H1 (cell line): ENCODE results near the gene FITM1. TPM values are rescaled to one million over a fixed set of nuclear protein-coding genes. Genes with fewer than 3 reads are reported as not detected.

ENCODE experiments used
- CTCF ChIA-PET: fragments of 300-600 bp; sonication (Branson Sonifier 250); formaldehyde crosslinking; loops from one replicate; lab custom pipeline; 2021; ENCODE audit not compliant: partially characterized antibody; lab: Charles Lee
- POLR2A ChIA-PET: fragments of 300-600 bp; sonication (Branson Sonifier 250); formaldehyde crosslinking; loops from one replicate; lab custom pipeline; 2021; ENCODE audit warnings: inconsistent platforms; ENCODE audit not compliant: partially characterized antibody; lab: Charles Lee
- DNase-seq, 2 experiments: peaks; one replicate each; pipeline versions ENCODE4 v3.0.0 to v3.0.0-alpha.2; 2010 to 2022; ENCODE audit warnings: low spot score in 2 of 2, low read depth in 1 of 2, mixed read lengths in 1 of 2
- FAIRE-seq: peaks from 2 replicates; lab custom pipeline; 2011; peaks lifted over from hg19 to GRCh38; lab: Jason Lieb, UNC
- H2AFZ ChIP-seq: 2 replicates; pipeline ENCODE4 v1.8.1; 2012; ENCODE audit warnings: low read length, inconsistent platforms
- H2AK5ac ChIP-seq: 2 replicates; pipeline ENCODE4 v1.6.1; 2013; ENCODE audit warnings: low read depth, low read length
- H2BK120ac ChIP-seq: replicated peaks from 2 replicates; pipeline ENCODE3; 2013; ENCODE audit warnings: low read depth, low read length, inconsistent platforms
- H2BK12ac ChIP-seq: 2 replicates; pipeline ENCODE4 v1.6.1; 2013; ENCODE audit warnings: low read depth, low read length
- H2BK15ac ChIP-seq: 2 replicates; pipeline ENCODE4 v1.6.1; 2013; ENCODE audit warnings: low read length
- H2BK20ac ChIP-seq: 2 replicates; pipeline ENCODE4 v1.6.1; 2013; ENCODE audit warnings: low read length
- H2BK5ac ChIP-seq: 2 replicates; pipeline ENCODE4 v1.6.1; 2013; ENCODE audit warnings: low read depth, low read length
- H3K14ac ChIP-seq: 2 replicates; pipeline ENCODE4 v1.6.1; 2013; ENCODE audit warnings: inconsistent platforms; ENCODE audit not compliant: insufficient read length
- H3K18ac ChIP-seq: 2 replicates; pipeline ENCODE4 v1.6.1; 2013; ENCODE audit warnings: low read length; ENCODE audit errors: extremely low read depth
- H3K23ac ChIP-seq: 2 replicates; pipeline ENCODE4 v1.6.1; 2013; ENCODE audit warnings: inconsistent platforms; ENCODE audit not compliant: insufficient read length
- H3K23me2 ChIP-seq: 2 replicates; pipeline ENCODE4 v1.6.1; 2013; ENCODE audit warnings: low read depth, low read length
- H3K27ac ChIP-seq: 2 replicates; pipeline ENCODE4 v1.6.1; 2011; ENCODE audit warnings: low read depth, low read length, inconsistent platforms
- H3K27me3 ChIP-seq, 4 experiments: replicated peaks in 1 of 4; 1 replicate in 1 of 4; 2 replicates in 3 of 4; pipeline versions ENCODE4 v1.6.1 to v1.8.1; 2011 to 2013; ENCODE audit warnings: low read length in 3 of 4, mild to moderate bottlenecking in 3 of 4, inconsistent platforms in 2 of 4, mixed read lengths in 2 of 4, moderate library complexity in 1 of 4; ENCODE audit not compliant: control insufficient read depth in 3 of 4, insufficient read depth in 3 of 4; ENCODE audit errors: extremely low read depth in 1 of 4
- H3K36me3 ChIP-seq, 4 experiments: 2 replicates each; pipeline versions ENCODE4 v1.6.1 to v1.8.1; 2011 to 2013; ENCODE audit warnings: mild to moderate bottlenecking in 4 of 4, low read length in 3 of 4, moderate library complexity in 2 of 4, control low read depth in 1 of 4, inconsistent platforms in 1 of 4; ENCODE audit not compliant: insufficient read depth in 4 of 4, control insufficient read depth in 2 of 4
- H3K4ac ChIP-seq: replicated peaks from 2 replicates; pipeline ENCODE3; 2013; ENCODE audit warnings: low read length, low read depth, mixed read lengths, inconsistent platforms; ENCODE audit not compliant: insufficient read length
- H3K4me1 ChIP-seq, 4 experiments: replicated peaks in 1 of 4; 1 replicate in 1 of 4; 2 replicates in 3 of 4; pipeline versions ENCODE4 v1.6.1 to v1.8.1; 2011 to 2013; ENCODE audit warnings: low read length in 3 of 4, inconsistent platforms in 2 of 4, mixed read lengths in 1 of 4; ENCODE audit not compliant: insufficient read depth in 4 of 4, control insufficient read depth in 3 of 4
- H3K4me2 ChIP-seq, 2 experiments: 2 replicates each; pipeline versions ENCODE4 v1.6.1 to v1.8.1; 2011 to 2013; ENCODE audit warnings: low read depth in 2 of 2, low read length in 2 of 2, control low read depth in 1 of 2, inconsistent platforms in 1 of 2, mild to moderate bottlenecking in 1 of 2; ENCODE audit not compliant: insufficient read depth in 1 of 2
- H3K4me3 ChIP-seq, 4 experiments: fragments of 200-600, 300-600 bp in 1 of 4; sonication (generic), shearing (Covaris generic), sonication (Bioruptor Twin) in 1 of 4; 2 replicates each; pipeline versions ENCODE4 v1.5.1 to v1.8.1; 2011 to 2016; ENCODE audit warnings: low read length in 4 of 4, low read depth in 3 of 4, control low read depth in 2 of 4, inconsistent platforms in 2 of 4, mild to moderate bottlenecking in 2 of 4, mixed read lengths in 1 of 4, moderate library complexity in 1 of 4; ENCODE audit not compliant: insufficient read depth in 2 of 4; ENCODE audit errors: extremely low read depth in 1 of 4
- H3K56ac ChIP-seq: replicated peaks from 2 replicates; pipeline ENCODE3; 2013; ENCODE audit warnings: low read depth, mild to moderate bottlenecking, mixed read lengths, low read length, inconsistent platforms; ENCODE audit not compliant: insufficient read length
- H3K79me1 ChIP-seq: 2 replicates; pipeline ENCODE4 v1.6.1; 2013; ENCODE audit warnings: low read depth, low read length, control low read depth
- H3K79me2 ChIP-seq, 2 experiments: 2 replicates each; pipeline versions ENCODE4 v1.6.1 to v1.8.1; 2012 to 2013; ENCODE audit warnings: low read length in 2 of 2, mild to moderate bottlenecking in 2 of 2, inconsistent platforms in 1 of 2; ENCODE audit not compliant: insufficient read depth in 2 of 2, control insufficient read depth in 1 of 2
- H3K9ac ChIP-seq, 4 experiments: replicated peaks in 1 of 4; 1 replicate in 1 of 4; 2 replicates in 3 of 4; pipeline versions ENCODE4 v1.6.1 to v1.8.1; 2011 to 2013; ENCODE audit warnings: low read depth in 3 of 4, low read length in 3 of 4, control low read depth in 2 of 4, mild to moderate bottlenecking in 2 of 4, moderate library complexity in 2 of 4, inconsistent platforms in 1 of 4; ENCODE audit errors: extremely low read depth in 1 of 4
- H3K9me3 ChIP-seq, 2 experiments: 2 replicates each; pipeline versions ENCODE4 v1.6.1 to v1.8.1; 2012 to 2013; ENCODE audit warnings: mild to moderate bottlenecking in 2 of 2, moderate library complexity in 2 of 2, control low read depth in 1 of 2, inconsistent platforms in 1 of 2, low read depth in 1 of 2, low read length in 1 of 2, mixed read lengths in 1 of 2; ENCODE audit not compliant: insufficient read depth in 2 of 2
- H4K20me1 ChIP-seq, 2 experiments: replicated peaks in 1 of 2; 2 replicates each; pipeline versions ENCODE3 to v1.8.1; 2011 to 2013; ENCODE audit warnings: inconsistent platforms in 2 of 2, low read length in 2 of 2, mild to moderate bottlenecking in 1 of 2; ENCODE audit not compliant: insufficient read depth in 2 of 2, control insufficient read depth in 1 of 2
- H4K5ac ChIP-seq: 2 replicates; pipeline ENCODE4 v1.6.1; 2013; ENCODE audit warnings: low read length, low read depth, mixed read lengths, inconsistent platforms; ENCODE audit not compliant: insufficient read length
- H4K8ac ChIP-seq: 2 replicates; pipeline ENCODE4 v1.8.0; 2013; ENCODE audit warnings: mild to moderate bottlenecking, moderate library complexity, low read length, inconsistent platforms; ENCODE audit not compliant: insufficient read depth; ENCODE audit errors: extremely low read depth
- H4K91ac ChIP-seq: replicated peaks from 2 replicates; pipeline ENCODE3; 2013; ENCODE audit warnings: low read length, mixed read lengths, inconsistent platforms; ENCODE audit not compliant: insufficient read length
- CHD1 ChIP-seq: IDR thresholded peaks from 2 replicates; pipeline ENCODE4 v1.6.1; 2012; ENCODE audit warnings: low read depth, low read length, improper control_type of control experiment
- EGR1 ChIP-seq: IDR thresholded peaks from 2 replicates; pipeline ENCODE4 v1.6.1; 2011; ENCODE audit warnings: low read depth, low read length, borderline replicate concordance
- HDAC2 ChIP-seq, 2 experiments: fragments of 300-600 bp in 1 of 2; sonication (generic) in 1 of 2; IDR thresholded peaks; 2 replicates each; pipeline ENCODE4 v1.6.1; 2011 to 2012; ENCODE audit warnings: low read depth in 2 of 2, low read length in 2 of 2, mild to moderate bottlenecking in 2 of 2, moderate library complexity in 2 of 2, borderline replicate concordance in 1 of 2, inconsistent platforms in 1 of 2
- JUND ChIP-seq: IDR thresholded peaks from 2 replicates; pipeline ENCODE4 v1.6.1; 2011; ENCODE audit warnings: mild to moderate bottlenecking, improper control_type of control experiment, low read length
- KDM1A ChIP-seq: fragments of 200-600, 300-600 bp; sonication (generic); IDR thresholded peaks from 2 replicates; pipeline ENCODE4 v1.7.1; 2016; ENCODE audit warnings: mild to moderate bottlenecking, low read length, borderline replicate concordance
- SIN3A ChIP-seq, 2 experiments: IDR thresholded peaks in 1 of 2; conservative IDR thresholded peaks in 1 of 2; 2 replicates each; pipeline ENCODE4 v1.6.1; 2011 to 2012; ENCODE audit warnings: low read length in 2 of 2, improper control_type of control experiment in 1 of 2, low read depth in 1 of 2, mild to moderate bottlenecking in 1 of 2
- TAF1 ChIP-seq: IDR thresholded peaks from 2 replicates; pipeline ENCODE4 v1.6.1; 2011; ENCODE audit warnings: mild to moderate bottlenecking, low read depth, low read length
- TAF7 ChIP-seq: optimal IDR thresholded peaks from 2 replicates; pipeline ENCODE3; 2011; ENCODE audit warnings: low read depth, mild to moderate bottlenecking, inconsistent platforms, low read length, moderate library complexity, borderline replicate concordance
- WGBS, 2 experiments: shearing (Covaris generic) in 1 of 2; methylation state at CpG; one replicate each; pipeline versions ENCODE4 v1.1.6 to v1.1.7; 2013 to 2015; ENCODE audit warnings: low lambda C conversion rate in 2 of 2, mixed read lengths in 2 of 2, inconsistent platforms in 1 of 2, low coverage in 1 of 2, missing lambda C conversion rate in 1 of 2; ENCODE audit not compliant: insufficient replicate concordance in 2 of 2, insufficient coverage in 1 of 2, insufficient read length in 1 of 2; ENCODE audit errors: extremely low coverage in 1 of 2, missing lambda C conversion rate in 1 of 2; 5-methylcytosine and 5-hydroxymethylcytosine counted together
- polyA plus RNA-seq, 7 experiments: library from polyadenylated mRNA; depleted of rRNA in 3 of 7; stranded (reverse) in 5 of 7; unstranded in 2 of 7; fragments of >200 nt in 5 of 7; fragments of 200-250 nt in 2 of 7; gene quantifications; 1 replicate in 5 of 7; 2 replicates in 1 of 7; 4 replicates in 1 of 7; pipeline versions ENCODE4 v1.2.1 to v1.2.3, GENCODE V29; 2011 to 2013; ENCODE audit warnings: missing spikeins in 2 of 7, mixed read lengths in 2 of 7
- total RNA-seq: library from RNA; stranded (reverse); fragmentation: NEBNext Ultra II Directional; extraction: Animal tissue kit (Norgen Biotek cat#: 25700); gene quantifications from 2 replicates; pipeline ENCODE4 v1.2.1, GENCODE V29; 2021
- TF ChIP-seq, protein P1 (sequence below): IDR thresholded peaks from 2 replicates; pipeline ENCODE4 v1.6.1; 2011; ENCODE audit warnings: low read length, improper control_type of control experiment

FITM1 gene
- total and polyA plus RNA-seq, 2 of the 8 experiments (the other 6 are each of a cell fraction or from before 2014, with no cell fraction given): 0.53 to 0.76 TPM

DNA sequence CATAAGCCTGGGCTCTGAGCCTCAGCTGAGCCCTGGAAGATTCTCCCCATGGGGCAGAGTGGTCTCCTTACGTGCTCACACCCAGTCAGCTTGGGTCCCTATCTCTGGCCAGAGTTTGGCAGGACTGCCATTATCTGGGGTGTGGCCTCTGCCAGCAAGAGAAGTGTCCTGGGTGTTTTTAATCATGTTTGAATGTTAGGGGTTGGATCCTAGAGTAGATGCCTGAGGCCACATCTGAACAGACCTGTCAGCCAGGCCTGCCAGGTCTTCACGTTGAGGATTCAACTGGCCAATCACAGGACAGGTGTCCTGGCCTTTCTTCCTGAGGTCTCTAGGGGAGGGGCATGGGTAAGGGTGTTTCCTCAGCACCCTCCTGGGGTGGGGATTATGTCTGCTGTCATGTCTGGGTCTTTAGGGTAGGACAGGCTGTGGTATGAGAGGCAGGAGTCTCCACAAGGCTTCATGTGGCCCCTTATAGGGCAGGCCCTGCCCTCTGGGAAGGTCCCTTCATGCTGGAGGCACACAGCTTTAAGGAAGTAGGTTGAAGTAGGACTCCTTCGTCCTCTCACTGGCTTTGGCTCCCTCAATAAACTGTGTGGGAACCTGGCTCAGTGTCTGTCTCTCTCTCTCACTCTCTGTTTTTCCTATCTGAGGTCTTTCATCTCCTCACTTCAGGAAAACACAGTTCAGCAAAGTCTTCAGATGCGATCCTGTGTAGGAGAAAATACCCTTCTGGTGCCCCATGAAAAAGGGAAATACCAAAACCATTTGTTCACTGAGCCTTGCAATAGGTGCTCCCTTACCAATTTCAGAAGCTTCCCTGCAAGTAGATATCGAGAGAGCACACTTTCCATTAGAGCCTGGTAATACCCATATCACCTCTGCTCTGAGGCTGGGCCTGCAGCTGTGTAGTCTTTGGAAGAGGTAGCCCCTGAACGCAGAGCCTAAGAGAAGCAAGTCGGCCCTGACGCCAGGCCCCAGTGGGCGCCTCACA, 6.7 kb upstream of the FITM1 start:
- Histone ChIP-seq H3K9ac (no peak overlapping the region), H3K4me3 (no peak overlapping the region), H3K27ac (no peak overlapping the region), H2BK15ac (no peak overlapping the region), H3K56ac (no peak overlapping the region), H3K23ac (no peak overlapping the region), H2BK5ac (no peak overlapping the region), H2BK20ac (no peak overlapping the region), H3K4ac (no peak overlapping the region), H2BK120ac (no peak overlapping the region), H3K79me1 (no peaks in the 10 kb centered on the region), H2AFZ (no peak overlapping the region), H2BK12ac (no peak overlapping the region), H4K20me1 (peaks cover 0 to 3% of the 10 kb centered on the region in 2 experiments), H3K4me1 (no peaks in the 10 kb centered on the region), H3K18ac (no peak overlapping the region), H4K5ac (no peak overlapping the region), H3K36me3 (peaks cover 7 to 28% (median 23%) of the 10 kb centered on the region in 4 experiments; a peak in 6 of 8 replicates), H4K91ac (no peak overlapping the region), H3K23me2 (no peaks in the 10 kb centered on the region), H3K9me3 (no peaks in the 10 kb centered on the region), H3K27me3 (no peaks in the 10 kb centered on the region), H4K8ac (no peak overlapping the region), H3K4me2 (no peak overlapping the region), H2AK5ac (no peak overlapping the region), H3K79me2 (no peaks in the 10 kb centered on the region), H3K14ac (no peak overlapping the region)
- POLR2A ChIA-PET: interaction anchor here (0.6 to 11.1 kb wide), 9 partner anchors 7 to 83 kb away, joined by 3 to 96 read pairs (median 3); partner anchors contain the start of genes DCAF11, IRF9, NRL and PCK2
- CTCF ChIA-PET: interaction anchor here (0.7 to 1.5 kb wide), 2 partner anchors 16 to 43 kb away, joined by 3 read pairs; no protein-coding TSS in a partner anchor
- DNase-seq: no peak
- FAIRE-seq: no peak
- WGBS, 2 experiments: 85% methylated on average over 9 of the region's 9 CpGs; no CpG with 5 or more reads in 1 of the 2 experiments
- TF ChIP-seq TAF1: no peak
- TF ChIP-seq JUND: no peak
- TF ChIP-seq, protein P1, sequence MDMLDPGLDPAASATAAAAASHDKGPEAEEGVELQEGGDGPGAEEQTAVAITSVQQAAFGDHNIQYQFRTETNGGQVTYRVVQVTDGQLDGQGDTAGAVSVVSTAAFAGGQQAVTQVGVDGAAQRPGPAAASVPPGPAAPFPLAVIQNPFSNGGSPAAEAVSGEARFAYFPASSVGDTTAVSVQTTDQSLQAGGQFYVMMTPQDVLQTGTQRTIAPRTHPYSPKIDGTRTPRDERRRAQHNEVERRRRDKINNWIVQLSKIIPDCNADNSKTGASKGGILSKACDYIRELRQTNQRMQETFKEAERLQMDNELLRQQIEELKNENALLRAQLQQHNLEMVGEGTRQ: no peak
- no peak for TF ChIP-seq CHD1
- TF ChIP-seq KDM1A: no peak
- TF ChIP-seq SIN3A (conservative IDR thresholded peaks at IDR 0.05 in 1 of 2, IDR thresholded peaks at IDR 0.05 in 1 of 2; ENCODE audit: low read depth in 1 of 2, low read length in 2 of 2): no peak
- TF ChIP-seq HDAC2 (IDR thresholded peaks at IDR 0.05; ENCODE audit: borderline replicate concordance in 1 of 2, low read depth in 2 of 2, low read length in 2 of 2): no peak
- no peak for TF ChIP-seq TAF7
- no peak for TF ChIP-seq EGR1
